Ovary (tissue), 3 donors: ENCODE results near the gene HLA-DPB1.

ENCODE experiments used
- EP300 ChIP-seq: sonication (generic); formaldehyde crosslinking; IDR thresholded peaks from one replicate; pipeline ENCODE4 v1.6.1; 2017; ENCODE audit warnings: antibody characterized with exemption
- TF ChIP-seq, protein P1 (sequence below), 3 donors: fragments of 450-650 bp in 2 of 3; fragments of 200-600 bp in 1 of 3; IDR thresholded peaks; one replicate each; pipeline versions ENCODE4 v1.5.1 to v1.8.0; 2016 to 2022; ENCODE audit warnings: antibody characterized with exemption in 3 of 3, mild to moderate bottlenecking in 1 of 3
- donor health status: DM: no; HTN: no; CAD: no.

DNA sequence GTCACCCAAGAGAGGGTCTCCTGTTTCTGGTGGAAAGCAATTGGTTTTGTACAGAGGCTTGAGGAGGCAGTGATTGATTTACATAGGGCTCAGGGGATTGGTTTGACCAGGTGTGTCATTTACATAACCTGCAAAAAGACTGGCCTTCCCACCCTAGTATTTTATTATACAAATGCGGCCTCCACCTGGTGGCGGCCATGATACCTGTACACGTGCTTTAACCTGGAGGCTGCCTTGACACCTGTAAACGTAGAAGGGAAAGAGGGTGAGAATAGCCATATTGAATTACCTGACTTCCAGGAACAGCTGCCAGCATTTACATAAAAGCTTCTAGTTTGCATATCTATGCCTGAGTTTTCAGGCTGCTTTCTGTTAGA lies 48.7 kb downstream of the HLA-DPB1 start:
- TF ChIP-seq EP300, result no peak
- TF ChIP-seq, protein P1, sequence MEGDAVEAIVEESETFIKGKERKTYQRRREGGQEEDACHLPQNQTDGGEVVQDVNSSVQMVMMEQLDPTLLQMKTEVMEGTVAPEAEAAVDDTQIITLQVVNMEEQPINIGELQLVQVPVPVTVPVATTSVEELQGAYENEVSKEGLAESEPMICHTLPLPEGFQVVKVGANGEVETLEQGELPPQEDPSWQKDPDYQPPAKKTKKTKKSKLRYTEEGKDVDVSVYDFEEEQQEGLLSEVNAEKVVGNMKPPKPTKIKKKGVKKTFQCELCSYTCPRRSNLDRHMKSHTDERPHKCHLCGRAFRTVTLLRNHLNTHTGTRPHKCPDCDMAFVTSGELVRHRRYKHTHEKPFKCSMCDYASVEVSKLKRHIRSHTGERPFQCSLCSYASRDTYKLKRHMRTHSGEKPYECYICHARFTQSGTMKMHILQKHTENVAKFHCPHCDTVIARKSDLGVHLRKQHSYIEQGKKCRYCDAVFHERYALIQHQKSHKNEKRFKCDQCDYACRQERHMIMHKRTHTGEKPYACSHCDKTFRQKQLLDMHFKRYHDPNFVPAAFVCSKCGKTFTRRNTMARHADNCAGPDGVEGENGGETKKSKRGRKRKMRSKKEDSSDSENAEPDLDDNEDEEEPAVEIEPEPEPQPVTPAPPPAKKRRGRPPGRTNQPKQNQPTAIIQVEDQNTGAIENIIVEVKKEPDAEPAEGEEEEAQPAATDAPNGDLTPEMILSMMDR (IDR thresholded peaks at IDR 0.05), result no peak
